K562 (cell line): Measurements from ENCODE around the gene ROBO1. TPM values are rescaled to one million over a fixed set of nuclear protein-coding genes. Genes with fewer than 3 reads are reported as not detected.

Source experiments
- ATAC-seq: fragments of 200-7000 bp; cut with Tn5 transposase; 3 replicates; pipeline ENCODE4 v1.9.1; 2020; ENCODE audit warnings: moderate library complexity
- BruUV-seq: library from RNA; stranded (reverse); fragments of 400-500 nt; replicated peaks from 2 replicates; lab custom pipeline; 2021; lab: Mats Ljungman, UMichigan
- CTCF ChIA-PET: fragments of 300-600 bp; formaldehyde crosslinking; extraction: SDS; loops from one replicate; lab custom pipeline; 2021; ENCODE audit warnings: low intra/inter-chr PET ratio; lab: Yijun Ruan, JAX
- POLR2A ChIA-PET: fragments of 300-600, 350-650 bp; sonication (Branson Sonifier 250); formaldehyde crosslinking; extraction: SDS; loops from one replicate; lab custom pipeline; 2021; ENCODE audit warnings: antibody characterized with exemption, inconsistent platforms; lab: Yijun Ruan, JAX
- DNase-seq, 4 experiments: peaks; one replicate each; pipeline versions ENCODE4 v3.0.0 to v3.0.0-alpha.2; 2011 to 2018; ENCODE audit warnings: low spot score in 3 of 4, mixed read lengths in 3 of 4; ENCODE audit errors: extremely low read depth in 1 of 4
- FAIRE-seq: peaks from 2 replicates; lab custom pipeline; 2011; peaks lifted over from hg19 to GRCh38; lab: Jason Lieb, UNC
- H2AFZ ChIP-seq: 2 replicates; pipeline ENCODE4 v1.6.0; 2011; ENCODE audit warnings: low read depth, low read length, control low read depth, inconsistent platforms
- H3K27ac ChIP-seq: fragments of 200-600 bp; 3 replicates; pipeline ENCODE4 v1.8.0; 2011; ENCODE audit warnings: low read depth, mild to moderate bottlenecking, control low read depth, inconsistent platforms, low read length, moderate library complexity, mixed read lengths; ENCODE audit errors: extremely low read depth
- H3K27me3 ChIP-seq, 2 experiments: fragments of 300-600 bp in 1 of 2; 2 replicates in 1 of 2; 3 replicates in 1 of 2; pipeline versions ENCODE4 v1.6.0 to v1.8.0; 2011; ENCODE audit warnings: inconsistent platforms in 2 of 2, low read length in 2 of 2, mild to moderate bottlenecking in 1 of 2, mixed read lengths in 1 of 2, moderate library complexity in 1 of 2; ENCODE audit not compliant: control insufficient read depth in 2 of 2, insufficient read depth in 2 of 2
- H3K36me3 ChIP-seq: fragments of 300-600 bp; 3 replicates; pipeline ENCODE4 v1.8.0; 2011; ENCODE audit warnings: mild to moderate bottlenecking, low read length, inconsistent platforms; ENCODE audit not compliant: control insufficient read depth, insufficient read depth
- H3K4me1 ChIP-seq, 2 experiments: fragments of 200-600 bp in 1 of 2; replicated peaks in 1 of 2; 2 replicates in 1 of 2; 3 replicates in 1 of 2; pipeline versions ENCODE4 v1.5.1 to v1.8.0; 2011; ENCODE audit warnings: inconsistent platforms in 2 of 2, low read length in 2 of 2, mild to moderate bottlenecking in 1 of 2, mixed read lengths in 1 of 2, moderate library complexity in 1 of 2; ENCODE audit not compliant: control insufficient read depth in 2 of 2, insufficient read depth in 2 of 2
- H3K4me2 ChIP-seq: 2 replicates; pipeline ENCODE4 v1.6.1; 2011; ENCODE audit warnings: low read length, control low read depth, inconsistent platforms, mixed read lengths; ENCODE audit not compliant: insufficient read depth
- H3K4me3 ChIP-seq: fragments of 200-600 bp; sonication (generic), shearing (Covaris generic); 2 replicates; pipeline ENCODE4 v1.5.1; 2016; ENCODE audit warnings: control low read depth, inconsistent platforms
- H3K79me2 ChIP-seq: fragments of 200-600 bp; 3 replicates; pipeline ENCODE4 v1.8.0; 2011; ENCODE audit warnings: low read length, inconsistent platforms; ENCODE audit not compliant: control insufficient read depth, insufficient read depth
- H3K9ac ChIP-seq, 2 experiments: 2 replicates each; pipeline versions ENCODE4 v1.6.0 to v1.6.1; 2011; ENCODE audit warnings: low read depth in 2 of 2, low read length in 2 of 2, control low read depth in 1 of 2, inconsistent platforms in 1 of 2, mild to moderate bottlenecking in 1 of 2, mixed read lengths in 1 of 2; ENCODE audit not compliant: insufficient read depth in 1 of 2
- H3K9me1 ChIP-seq: one replicate; pipeline ENCODE4 v1.6.0; 2011; ENCODE audit warnings: inconsistent platforms, mild to moderate bottlenecking, low read length, moderate library complexity; ENCODE audit not compliant: control insufficient read depth, insufficient read depth
- H3K9me3 ChIP-seq: replicated peaks from 2 replicates; pipeline ENCODE4 v1.5.1; 2011; ENCODE audit warnings: low read depth, low read length, inconsistent platforms; ENCODE audit not compliant: control insufficient read depth, insufficient read depth
- H4K20me1 ChIP-seq: replicated peaks from 2 replicates; pipeline ENCODE4 v1.6.1; 2011; ENCODE audit warnings: low read length, inconsistent platforms, mixed read lengths; ENCODE audit not compliant: control insufficient read depth, insufficient read depth
- FIP1L1 ChIP-seq: fragments of 200-400 bp; formaldehyde crosslinking; IDR thresholded peaks from 2 replicates; pipeline ENCODE4 v1.6.1; 2018; ENCODE audit warnings: mild to moderate bottlenecking, low read depth, low read length; ENCODE audit not compliant: poor library complexity, severe bottlenecking
- KAT7 ChIP-seq: sonication (generic); formaldehyde crosslinking; IDR thresholded peaks from 2 replicates; pipeline ENCODE4 v1.8.0; 2022; ENCODE audit warnings: missing genetic modification reagents, mild to moderate bottlenecking, borderline replicate concordance
- SIN3B ChIP-seq: fragments of 450-650 bp; IDR thresholded peaks from 2 replicates; pipeline ENCODE4 v1.6.1; 2017; ENCODE audit warnings: low read depth, mild to moderate bottlenecking, moderate library complexity
- SRSF3 ChIP-seq: fragments of 200-400 bp; formaldehyde crosslinking; IDR thresholded peaks from 2 replicates; pipeline ENCODE4 v1.6.1; 2016; ENCODE audit warnings: mild to moderate bottlenecking, low read length, moderate library complexity; ENCODE audit not compliant: insufficient read depth
- TBP ChIP-seq: optimal IDR thresholded peaks from 2 replicates; pipeline ENCODE3; 2011; ENCODE audit warnings: low read depth, low read length, improper control_type of control experiment
- TSC22D4 ChIP-seq: fragments of 450-650 bp; IDR thresholded peaks from 2 replicates; pipeline ENCODE4 v1.6.1; 2016; ENCODE audit warnings: missing genetic modification characterization, missing biosample characterization, control low read depth
- WHSC1 ChIP-seq: IDR thresholded peaks from one replicate; pipeline ENCODE4 v1.6.1; 2012; ENCODE audit warnings: low read length, control low read depth, inconsistent platforms
- ZFP30 ChIP-seq: fragments of 250-450 bp; sonication (Bioruptor Pico); IDR thresholded peaks from 2 replicates; pipeline ENCODE4 v1.8.0; 2022; ENCODE audit warnings: moderate library complexity, mild to moderate bottlenecking, inconsistent platforms, borderline replicate concordance
- ZNF133 ChIP-seq: fragments of 250-450 bp; sonication (Bioruptor Pico); IDR thresholded peaks from 2 replicates; pipeline ENCODE4 v1.4.0; 2020; ENCODE audit warnings: mild to moderate bottlenecking
- WGBS: fragments of 100-300 bp; shearing (Covaris generic); methylation state at CpG from one replicate; pipeline ENCODE4 v1.1.6; 2016; ENCODE audit warnings: low coverage, mixed read lengths; ENCODE audit not compliant: insufficient coverage; ENCODE audit errors: missing lambda C conversion rate; 5-methylcytosine and 5-hydroxymethylcytosine counted together
- in situ Hi-C: fragments of 300-500 bp; cut with MboI; formaldehyde crosslinking; loops from 4 replicates; pipeline ENCODE4 v1.15.0; 2018; ENCODE audit warnings: inconsistent platforms, mixed read lengths
- intact Hi-C: fragments of 100-400 bp; cut with micrococcal nuclease; formaldehyde crosslinking; loops from 2 replicates; pipeline ENCODE4 v1.14.2; 2022
- polyA plus RNA-seq, 8 experiments: library from polyadenylated mRNA; depleted of rRNA in 4 of 8; stranded (reverse) in 5 of 8; unstranded in 3 of 8; fragments of >200 nt; fragmentation: Nextera tagmentation in 2 of 8; fragmentation: Illumina TruSeq in 1 of 8; extraction: Ambion mirVana in 2 of 8; extraction: Trizol in 1 of 8; gene quantifications; 2 replicates each; pipeline versions ENCODE4 v1.2.1 to v1.2.3, GENCODE V29; 2011 to 2014; ENCODE audit warnings: inconsistent platforms in 1 of 8, missing spikeins in 1 of 8
- total RNA-seq, 7 experiments: library from RNA; depleted of rRNA in 6 of 7; stranded (reverse); fragments of >200 nt in 6 of 7; fragmentation: Illumina TruSeq in 2 of 7; extraction: Trizol in 2 of 7; gene quantifications; 2 replicates each; pipeline versions ENCODE4 v1.2.1 to v1.2.3, GENCODE V29; 2011 to 2021; ENCODE audit warnings: low replicate concordance in 1 of 7
- TF ChIP-seq, protein P1 (sequence below): fragments of 450-650 bp; formaldehyde crosslinking; IDR thresholded peaks from 2 replicates; pipeline ENCODE4 v1.4.0; 2020; ENCODE audit warnings: mild to moderate bottlenecking
- TF ChIP-seq, protein P2 (sequence below): fragments of 250-450 bp; sonication (Bioruptor Pico); IDR thresholded peaks from 2 replicates; pipeline ENCODE4 v1.9.0; 2021; ENCODE audit warnings: mild to moderate bottlenecking
- TF ChIP-seq, protein P3 (sequence below), 2 experiments: fragments of 450-650 bp in 1 of 2; IDR thresholded peaks; 2 replicates each; pipeline ENCODE4 v1.6.1; 2011 to 2017; ENCODE audit warnings: low read depth in 2 of 2, antibody characterized with exemption in 1 of 2, borderline replicate concordance in 1 of 2, low read length in 1 of 2, mild to moderate bottlenecking in 1 of 2, mixed read lengths in 1 of 2; ENCODE audit not compliant: control insufficient read depth in 1 of 2

ROBO1 gene
- total and polyA plus RNA-seq, 9 of the 15 experiments (the other 6 are each of a cell fraction or from before 2014, with no cell fraction given) = 0.01 to 0.53 (median 0.17) TPM; not detected in 5

DNA sequence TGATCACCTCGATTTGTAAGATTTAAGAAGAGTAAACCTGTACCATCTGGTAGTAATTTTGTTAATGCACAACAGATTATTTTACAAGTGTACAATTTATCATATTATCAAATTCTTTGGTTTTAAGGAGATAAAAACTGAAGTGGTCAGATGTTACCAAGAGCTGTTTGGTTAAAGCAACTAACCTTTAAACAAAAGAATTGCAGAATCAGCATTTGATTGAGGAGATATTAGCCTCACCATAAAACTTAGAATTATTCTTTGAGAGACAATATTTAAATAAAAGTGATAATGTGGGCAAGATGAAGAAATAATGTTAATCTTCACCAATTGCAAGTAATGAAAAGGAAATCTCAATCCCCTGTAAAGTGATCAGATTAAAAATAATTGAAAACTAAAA lies 1034.9 kb downstream of the ROBO1 start:
- H3K9me1 ChIP-seq = no peaks in the 10 kb centered on the region
- H3K4me1 ChIP-seq = no peaks in the 10 kb centered on the region
- no peaks in the 10 kb centered on the region for H3K27me3 ChIP-seq
- H3K4me3 ChIP-seq = no peak overlapping the region
- H3K9ac ChIP-seq = no peak overlapping the region
- no peak overlapping the region for H3K27ac ChIP-seq
- no TSS peak for BruUV-seq
- WGBS = 0% methylated on average over 1 of the region's 1 CpG
- no peaks in the 10 kb centered on the region for H3K36me3 ChIP-seq
- no peaks in the 10 kb centered on the region for H3K9me3 ChIP-seq
- ChIA-PET POLR2A (no interaction called here), CTCF (no interaction called here)
- no peak overlapping the region for H3K4me2 ChIP-seq
- no peaks in the 10 kb centered on the region for H4K20me1 ChIP-seq
- ATAC-seq (no peak), FAIRE-seq (no peak), DNase-seq (no peak)
- TF ChIP-seq, protein P1, sequence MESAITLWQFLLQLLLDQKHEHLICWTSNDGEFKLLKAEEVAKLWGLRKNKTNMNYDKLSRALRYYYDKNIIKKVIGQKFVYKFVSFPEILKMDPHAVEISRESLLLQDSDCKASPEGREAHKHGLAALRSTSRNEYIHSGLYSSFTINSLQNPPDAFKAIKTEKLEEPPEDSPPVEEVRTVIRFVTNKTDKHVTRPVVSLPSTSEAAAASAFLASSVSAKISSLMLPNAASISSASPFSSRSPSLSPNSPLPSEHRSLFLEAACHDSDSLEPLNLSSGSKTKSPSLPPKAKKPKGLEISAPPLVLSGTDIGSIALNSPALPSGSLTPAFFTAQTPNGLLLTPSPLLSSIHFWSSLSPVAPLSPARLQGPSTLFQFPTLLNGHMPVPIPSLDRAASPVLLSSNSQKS (CRISPR knock-in tag) = no peak
- TF ChIP-seq FIP1L1 (no peak), SRSF3 (no peak), TSC22D4 (tag) (no peak), ZFP30 (CRISPR knock-in tag) (no peak), WHSC1 (no peak), TBP (no peak), SIN3B (no peak), ZNF133 (CRISPR knock-in tag) (no peak), KAT7 (CRISPR knock-in tag) (no peak)
- TF ChIP-seq, protein P2, sequence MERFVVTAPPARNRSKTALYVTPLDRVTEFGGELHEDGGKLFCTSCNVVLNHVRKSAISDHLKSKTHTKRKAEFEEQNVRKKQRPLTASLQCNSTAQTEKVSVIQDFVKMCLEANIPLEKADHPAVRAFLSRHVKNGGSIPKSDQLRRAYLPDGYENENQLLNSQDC (CRISPR knock-in tag) = no peak
- TF ChIP-seq, protein P3, sequence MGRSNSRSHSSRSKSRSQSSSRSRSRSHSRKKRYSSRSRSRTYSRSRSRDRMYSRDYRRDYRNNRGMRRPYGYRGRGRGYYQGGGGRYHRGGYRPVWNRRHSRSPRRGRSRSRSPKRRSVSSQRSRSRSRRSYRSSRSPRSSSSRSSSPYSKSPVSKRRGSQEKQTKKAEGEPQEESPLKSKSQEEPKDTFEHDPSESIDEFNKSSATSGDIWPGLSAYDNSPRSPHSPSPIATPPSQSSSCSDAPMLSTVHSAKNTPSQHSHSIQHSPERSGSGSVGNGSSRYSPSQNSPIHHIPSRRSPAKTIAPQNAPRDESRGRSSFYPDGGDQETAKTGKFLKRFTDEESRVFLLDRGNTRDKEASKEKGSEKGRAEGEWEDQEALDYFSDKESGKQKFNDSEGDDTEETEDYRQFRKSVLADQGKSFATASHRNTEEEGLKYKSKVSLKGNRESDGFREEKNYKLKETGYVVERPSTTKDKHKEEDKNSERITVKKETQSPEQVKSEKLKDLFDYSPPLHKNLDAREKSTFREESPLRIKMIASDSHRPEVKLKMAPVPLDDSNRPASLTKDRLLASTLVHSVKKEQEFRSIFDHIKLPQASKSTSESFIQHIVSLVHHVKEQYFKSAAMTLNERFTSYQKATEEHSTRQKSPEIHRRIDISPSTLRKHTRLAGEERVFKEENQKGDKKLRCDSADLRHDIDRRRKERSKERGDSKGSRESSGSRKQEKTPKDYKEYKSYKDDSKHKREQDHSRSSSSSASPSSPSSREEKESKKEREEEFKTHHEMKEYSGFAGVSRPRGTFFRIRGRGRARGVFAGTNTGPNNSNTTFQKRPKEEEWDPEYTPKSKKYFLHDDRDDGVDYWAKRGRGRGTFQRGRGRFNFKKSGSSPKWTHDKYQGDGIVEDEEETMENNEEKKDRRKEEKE (IDR thresholded peaks at IDR 0.05; ENCODE audit: borderline replicate concordance in 1 of 2, control insufficient read depth in 1 of 2, low read depth in 2 of 2, low read length in 1 of 2) = no peak
- no peak overlapping the region for H2AFZ ChIP-seq
- no peaks in the 10 kb centered on the region for H3K79me2 ChIP-seq
- intact Hi-C loops (no loop called here), in situ Hi-C loops (no loop called here)
